WTC11 (cell line): ENCODE measurements around the gene USF2. TPM values are rescaled to one million over a fixed set of nuclear protein-coding genes. Genes with fewer than 3 reads are reported as not detected.

Experiments
- ATAC-seq: fragments of 200-7000 bp; cut with Tn5 transposase; 2 replicates; pipeline ENCODE4 v1.10.0; 2021; ENCODE audit warnings: mild to moderate bottlenecking, moderate library complexity
- CTCF ChIA-PET: fragments of 300-600 bp; sonication (Branson Sonifier 250); formaldehyde crosslinking; loops from one replicate; lab custom pipeline; 2021; ENCODE audit warnings: antibody characterized with exemption; lab: Charles Lee
- POLR2A ChIA-PET: fragments of 350-600 bp; sonication (Branson Sonifier 250); formaldehyde crosslinking; loops from one replicate; lab custom pipeline; 2021; ENCODE audit warnings: antibody characterized with exemption; lab: Charles Lee
- DNase-seq: peaks from one replicate; pipeline ENCODE4 v3.0.0; 2021; ENCODE audit warnings: low spot score
- H3K27ac Mint-ChIP-seq: 2 replicates; pipeline ENCODE4 v1.8.0; 2021; ENCODE audit warnings: mixed read lengths
- H3K27me3 Mint-ChIP-seq: 2 replicates; pipeline ENCODE4 v1.8.0; 2021; ENCODE audit warnings: low read depth, mild to moderate bottlenecking, moderate library complexity, mixed read lengths
- H3K36me3 Mint-ChIP-seq: 2 replicates; pipeline ENCODE4 v1.8.0; 2021; ENCODE audit warnings: mixed read lengths
- H3K4me1 Mint-ChIP-seq: 2 replicates; pipeline ENCODE4 v1.8.0; 2022; ENCODE audit warnings: mixed read lengths
- H3K4me3 Mint-ChIP-seq: 2 replicates; pipeline ENCODE4 v1.8.0; 2021; ENCODE audit warnings: mild to moderate bottlenecking, moderate library complexity, mixed read lengths
- H3K9me3 Mint-ChIP-seq: 2 replicates; pipeline ENCODE4 v1.8.0; 2021; ENCODE audit warnings: mixed read lengths
- CREB1 ChIP-seq: sonication (generic); formaldehyde crosslinking; IDR thresholded peaks from 2 replicates; pipeline ENCODE4 v1.8.0; 2023; ENCODE audit warnings: mild to moderate bottlenecking, missing genetic modification reagents
- CREM ChIP-seq: sonication (generic); formaldehyde crosslinking; IDR thresholded peaks from 2 replicates; pipeline ENCODE4 v1.8.1; 2022; ENCODE audit warnings: mild to moderate bottlenecking, missing genetic modification reagents, moderate library complexity
- ELF4 ChIP-seq: sonication (generic); formaldehyde crosslinking; IDR thresholded peaks from 2 replicates; pipeline ENCODE4 v1.8.1; 2022; ENCODE audit warnings: low read depth, mild to moderate bottlenecking, moderate library complexity, missing genetic modification reagents
- FOXP1 ChIP-seq: sonication (generic); formaldehyde crosslinking; IDR thresholded peaks from 2 replicates; pipeline ENCODE4 v1.8.0; 2022; ENCODE audit warnings: missing genetic modification reagents, mild to moderate bottlenecking, moderate library complexity, borderline replicate concordance
- GABPB1 ChIP-seq: sonication (generic); formaldehyde crosslinking; IDR thresholded peaks from 2 replicates; pipeline ENCODE4 v1.8.1; 2023; ENCODE audit warnings: mild to moderate bottlenecking, missing genetic modification reagents
- GRHL2 ChIP-seq: fragments of 250-450 bp; sonication (Bioruptor Pico); IDR thresholded peaks from 2 replicates; pipeline ENCODE4 v1.8.0; 2022; ENCODE audit warnings: mild to moderate bottlenecking, moderate library complexity; ENCODE audit not compliant: insufficient replicate concordance, severe bottlenecking
- IRF2 ChIP-seq: sonication (generic); formaldehyde crosslinking; IDR thresholded peaks from 2 replicates; pipeline ENCODE4 v1.8.0; 2022; ENCODE audit warnings: low read depth, missing genetic modification reagents, borderline replicate concordance
- KAT7 ChIP-seq: sonication (generic); formaldehyde crosslinking; IDR thresholded peaks from 2 replicates; pipeline ENCODE4 v1.8.1; 2023; ENCODE audit warnings: missing genetic modification reagents, mild to moderate bottlenecking, borderline replicate concordance
- NFE2L1 ChIP-seq: sonication (generic); formaldehyde crosslinking; IDR thresholded peaks from 2 replicates; pipeline ENCODE4 v1.8.1; 2023; ENCODE audit warnings: missing genetic modification reagents
- NR3C1 ChIP-seq: sonication (generic); formaldehyde crosslinking; conservative IDR thresholded peaks from 2 replicates; pipeline ENCODE4 v1.8.1; 2023; ENCODE audit warnings: low read depth, mild to moderate bottlenecking, missing genetic modification reagents
- SOX15 ChIP-seq: fragments of 250-450 bp; sonication (Bioruptor Pico); IDR thresholded peaks from 2 replicates; pipeline ENCODE4 v1.9.0; 2021; ENCODE audit warnings: mild to moderate bottlenecking
- TEAD4 ChIP-seq: sonication (generic); formaldehyde crosslinking; IDR thresholded peaks from 2 replicates; pipeline ENCODE4 v1.8.0; 2022; ENCODE audit warnings: mild to moderate bottlenecking, missing genetic modification reagents
- ZBTB21 ChIP-seq: sonication (generic); formaldehyde crosslinking; IDR thresholded peaks from 2 replicates; pipeline ENCODE4 v1.8.1; 2023; ENCODE audit warnings: mild to moderate bottlenecking, missing genetic modification reagents, borderline replicate concordance
- ZNF281 ChIP-seq: sonication (generic); formaldehyde crosslinking; IDR thresholded peaks from 2 replicates; pipeline ENCODE4 v1.8.0; 2023; ENCODE audit warnings: mild to moderate bottlenecking, missing genetic modification reagents
- ZNF396 ChIP-seq: fragments of 250-450 bp; sonication (Bioruptor Pico); IDR thresholded peaks from 2 replicates; pipeline ENCODE4 v1.8.0; 2021; ENCODE audit warnings: mild to moderate bottlenecking, moderate library complexity, borderline replicate concordance
- ZNF512 ChIP-seq: sonication (generic); formaldehyde crosslinking; IDR thresholded peaks from 2 replicates; pipeline ENCODE4 v1.8.1; 2022; ENCODE audit warnings: missing genetic modification reagents, borderline replicate concordance
- total RNA-seq: library from RNA; stranded (reverse); gene quantifications from 3 replicates; pipeline ENCODE4 v1.2.3, GENCODE V29; 2021
- TF ChIP-seq, protein P1 (sequence below): fragments of 250-450 bp; sonication (Bioruptor Pico); IDR thresholded peaks from 2 replicates; pipeline ENCODE4 v1.9.0; 2021; ENCODE audit warnings: mild to moderate bottlenecking

USF2 gene
- total RNA-seq, 1 experiment from 2014 or later = 109 TPM

- no peak for TF ChIP-seq ZNF281 (CRISPR knock-in tag)
- TF ChIP-seq NR3C1 (CRISPR knock-in tag) = no peak
- no peak for TF ChIP-seq ZBTB21
- no peak for TF ChIP-seq IRF2 (CRISPR knock-in tag)
- no peak for TF ChIP-seq FOXP1 (CRISPR knock-in tag)
- TF ChIP-seq SOX15 = no peak
- no peak for TF ChIP-seq GRHL2
- no peak for TF ChIP-seq CREB1 (CRISPR knock-in tag)
- no peak for TF ChIP-seq CREM (CRISPR knock-in tag)
- TF ChIP-seq NFE2L1 (CRISPR knock-in tag) = no peak
- TF ChIP-seq ELF4 (CRISPR knock-in tag) = no peak
- TF ChIP-seq, all 79 proteins: peak for 0
Measured at GRCh38 chr19:35278578-35279284, 10.0 kb downstream of the USF2 start (continued).

- H3K4me1 Mint-ChIP-seq = peaks cover 2% of the 10 kb centered on the region
- CTCF ChIA-PET = interaction anchor here (1.2 to 2.6 kb wide), 2 partner anchors 9 to 73 kb away, joined by 3 to 7 read pairs; no protein-coding TSS in a partner anchor
- no peaks in the 10 kb centered on the region for H3K9me3 Mint-ChIP-seq
- no peaks in the 10 kb centered on the region; the same call in none of the 2 replicates for H3K27me3 Mint-ChIP-seq
- H3K36me3 Mint-ChIP-seq = peaks cover 18% of the 10 kb centered on the region
- no peak overlapping the region for H3K4me3 Mint-ChIP-seq
- TF ChIP-seq CREM (CRISPR knock-in tag) (no peak), KAT7 (CRISPR knock-in tag) (no peak), ZNF512 (CRISPR knock-in tag) (no peak), GRHL2 (no peak), FOXP1 (CRISPR knock-in tag) (no peak), ZNF396 (CRISPR knock-in tag) (no peak), TEAD4 (CRISPR knock-in tag) (no peak), NR3C1 (CRISPR knock-in tag) (no peak)
- TF ChIP-seq, protein P1, sequence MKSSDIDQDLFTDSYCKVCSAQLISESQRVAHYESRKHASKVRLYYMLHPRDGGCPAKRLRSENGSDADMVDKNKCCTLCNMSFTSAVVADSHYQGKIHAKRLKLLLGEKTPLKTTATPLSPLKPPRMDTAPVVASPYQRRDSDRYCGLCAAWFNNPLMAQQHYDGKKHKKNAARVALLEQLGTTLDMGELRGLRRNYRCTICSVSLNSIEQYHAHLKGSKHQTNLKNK (CRISPR knock-in tag) = no peak
- TF ChIP-seq, all 79 proteins: peak for 0
- POLR2A ChIA-PET = no interaction called here
- ATAC-seq = no peak
- DNase-seq = no peak
- no peak overlapping the region for H3K27ac Mint-ChIP-seq
Measured at GRCh38 chr19:35279374-35279773, 10.6 kb downstream of the USF2 start.

DNA sequence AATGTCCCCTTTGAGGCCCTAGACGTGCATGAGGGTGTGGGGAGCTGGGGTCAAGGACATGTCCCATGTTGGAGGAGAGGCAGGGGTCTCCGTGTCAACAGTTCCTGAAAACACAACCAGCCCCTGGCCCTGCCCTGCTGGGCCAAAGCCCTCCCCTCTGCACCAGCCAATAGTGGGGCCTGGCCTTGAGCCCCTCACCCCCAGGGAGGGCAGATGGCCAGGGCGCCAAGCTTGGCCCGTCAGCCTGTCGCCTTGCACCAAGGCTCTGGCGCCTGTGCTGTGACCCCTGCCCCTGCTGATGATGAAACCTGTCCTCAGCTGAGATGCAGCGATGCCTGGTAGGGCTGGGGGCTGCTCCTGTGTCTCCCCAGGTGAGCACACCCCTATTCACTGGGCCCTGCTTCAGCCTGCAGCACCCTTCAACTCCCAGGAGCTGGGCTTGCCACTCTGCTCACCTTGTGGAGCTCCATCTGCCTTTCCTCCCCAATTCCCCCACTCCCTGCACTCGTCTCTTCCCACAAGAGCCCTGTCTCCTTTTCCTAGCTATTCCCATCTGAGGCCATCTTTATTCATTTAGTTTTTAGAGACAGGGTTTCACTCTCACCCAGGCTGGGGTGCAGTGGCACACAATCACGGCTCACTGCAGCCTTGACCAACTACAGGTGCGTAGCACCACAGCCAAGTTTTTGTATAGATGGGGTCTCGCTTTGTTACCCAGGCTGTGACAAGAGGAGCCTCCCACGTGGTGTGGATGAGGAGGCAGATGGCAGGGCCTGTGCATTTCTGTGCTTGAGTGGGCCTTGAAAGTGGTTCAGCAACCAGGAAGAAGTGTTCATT lies 11.4 kb downstream of the USF2 start:
- Mint-ChIP-seq H3K9me3 (no peaks in the 10 kb centered on the region), H3K4me3 (no peak overlapping the region), H3K36me3 (peaks cover 13% of the 10 kb centered on the region), H3K27me3 (no peaks in the 10 kb centered on the region; the same call in none of the 2 replicates), H3K27ac (peak overlapping the region; percentile 2; the same call in 1 of the 2 replicates)
- ATAC-seq (no peak), DNase-seq (no peak)
- ChIA-PET POLR2A (interaction anchor here (0.5 kb wide), 1 partner anchor 65 kb away, joined by 4 read pairs; no protein-coding TSS in a partner anchor), CTCF (interaction anchor here (1.2 to 2.6 kb wide), 3 partner anchors 10 to 73 kb away, joined by 3 to 7 read pairs (median 3); no protein-coding TSS in a partner anchor)
- no peak for TF ChIP-seq ZBTB21
- TF ChIP-seq FOXP1 (CRISPR knock-in tag) = 0 out of 2 replicates have a peak, but pooled peaks have one; percentile 19
- TF ChIP-seq GABPB1 (CRISPR knock-in tag) = peak; percentile 90
- TF ChIP-seq, all 79 proteins: peak for 2
- peaks cover 8% of the 10 kb centered on the region for H3K4me1 Mint-ChIP-seq
